Choroid plexus epithelial cell (primary cell): Measurements from ENCODE around the gene TOP1.
"Not testable (repeated sequence)": the region's sequence is repeated elsewhere in the genome, so short reads cannot be mapped to it uniquely, and the experiment has no call there.

Source experiments
- DNase-seq: peaks from one replicate; pipeline ENCODE4 v3.0.0-alpha.2; 2010; ENCODE audit warnings: low read depth
- H3K4me3 ChIP-seq: 2 replicates; pipeline ENCODE4 v1.5.1; 2011; ENCODE audit warnings: low read depth, mild to moderate bottlenecking, control low read depth, low read length, moderate library complexity
- TF ChIP-seq, protein P1 (sequence below): conservative IDR thresholded peaks from 2 replicates; pipeline ENCODE4 v1.5.1; 2011; ENCODE audit warnings: low read depth, mild to moderate bottlenecking, control low read depth, inconsistent platforms, low read length, moderate library complexity

Gene TOP1

DNA sequence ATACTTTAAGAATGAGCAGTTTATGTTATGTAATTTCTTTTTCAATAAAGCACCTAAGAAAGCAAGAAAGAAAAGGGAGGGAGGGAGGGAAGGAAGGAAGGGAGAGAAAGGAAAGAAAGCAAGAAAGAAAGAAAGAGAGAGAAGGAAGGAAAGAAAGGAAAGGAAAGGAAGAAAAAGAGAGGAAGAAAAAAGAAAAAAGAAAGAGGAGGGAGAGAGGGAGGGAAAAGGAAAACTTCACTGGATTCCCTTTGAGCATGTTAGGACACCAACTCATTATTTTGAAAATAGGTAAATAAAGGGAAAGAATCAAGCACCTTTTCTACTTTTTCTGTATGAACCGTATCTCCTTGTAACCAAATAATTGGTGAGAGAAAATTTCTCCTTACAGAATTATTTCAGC, 32.3 kb upstream of the TOP1 start:
- no peak overlapping the region for H3K4me3 ChIP-seq
- no peak for DNase-seq
- TF ChIP-seq, protein P1, sequence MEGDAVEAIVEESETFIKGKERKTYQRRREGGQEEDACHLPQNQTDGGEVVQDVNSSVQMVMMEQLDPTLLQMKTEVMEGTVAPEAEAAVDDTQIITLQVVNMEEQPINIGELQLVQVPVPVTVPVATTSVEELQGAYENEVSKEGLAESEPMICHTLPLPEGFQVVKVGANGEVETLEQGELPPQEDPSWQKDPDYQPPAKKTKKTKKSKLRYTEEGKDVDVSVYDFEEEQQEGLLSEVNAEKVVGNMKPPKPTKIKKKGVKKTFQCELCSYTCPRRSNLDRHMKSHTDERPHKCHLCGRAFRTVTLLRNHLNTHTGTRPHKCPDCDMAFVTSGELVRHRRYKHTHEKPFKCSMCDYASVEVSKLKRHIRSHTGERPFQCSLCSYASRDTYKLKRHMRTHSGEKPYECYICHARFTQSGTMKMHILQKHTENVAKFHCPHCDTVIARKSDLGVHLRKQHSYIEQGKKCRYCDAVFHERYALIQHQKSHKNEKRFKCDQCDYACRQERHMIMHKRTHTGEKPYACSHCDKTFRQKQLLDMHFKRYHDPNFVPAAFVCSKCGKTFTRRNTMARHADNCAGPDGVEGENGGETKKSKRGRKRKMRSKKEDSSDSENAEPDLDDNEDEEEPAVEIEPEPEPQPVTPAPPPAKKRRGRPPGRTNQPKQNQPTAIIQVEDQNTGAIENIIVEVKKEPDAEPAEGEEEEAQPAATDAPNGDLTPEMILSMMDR: no peak

DNA sequence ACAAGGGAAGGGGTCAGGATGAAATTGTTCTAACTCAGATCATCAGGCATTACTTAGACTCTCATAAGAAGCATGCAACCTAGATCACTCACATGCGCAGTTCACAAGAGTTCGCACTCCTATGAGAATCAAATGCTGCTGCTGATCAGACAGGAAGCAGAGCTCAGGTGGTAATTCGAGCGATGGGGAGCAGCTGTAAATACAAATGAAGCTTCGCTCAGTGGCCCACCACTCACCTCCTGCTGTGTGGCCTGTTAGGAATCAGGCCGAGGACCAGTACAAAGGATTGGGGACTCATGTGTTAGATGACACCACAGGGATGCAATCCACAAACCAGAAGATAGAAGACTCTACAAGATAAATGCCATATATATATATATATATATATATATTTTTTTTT, 31.5 kb upstream of the TOP1 start:
- H3K4me3 ChIP-seq: no peak overlapping the region
- DNase-seq: peak; percentile 45
- TF ChIP-seq, protein P1: no peak

DNA sequence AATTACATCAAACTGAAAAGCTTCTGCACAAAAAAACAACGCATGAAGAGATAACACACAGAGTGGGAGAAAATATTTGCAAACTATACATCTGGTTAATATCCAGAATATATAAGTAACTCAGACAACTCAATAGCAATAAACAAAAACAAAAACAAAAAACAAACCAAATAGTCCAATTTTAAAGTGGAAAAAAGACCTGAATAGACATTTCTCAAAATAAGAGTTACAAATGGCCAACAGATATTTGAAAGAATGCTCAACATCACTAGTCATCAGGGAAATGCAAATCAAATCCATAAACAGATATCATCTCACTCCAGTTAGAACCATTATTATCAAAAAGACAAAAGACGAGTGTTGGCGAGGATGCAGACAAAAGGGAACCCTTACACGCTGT, 28.8 kb upstream of the TOP1 start:
- TF ChIP-seq, protein P1: no peak
- H3K4me3 ChIP-seq: no peak overlapping the region
- no peak for DNase-seq

DNA sequence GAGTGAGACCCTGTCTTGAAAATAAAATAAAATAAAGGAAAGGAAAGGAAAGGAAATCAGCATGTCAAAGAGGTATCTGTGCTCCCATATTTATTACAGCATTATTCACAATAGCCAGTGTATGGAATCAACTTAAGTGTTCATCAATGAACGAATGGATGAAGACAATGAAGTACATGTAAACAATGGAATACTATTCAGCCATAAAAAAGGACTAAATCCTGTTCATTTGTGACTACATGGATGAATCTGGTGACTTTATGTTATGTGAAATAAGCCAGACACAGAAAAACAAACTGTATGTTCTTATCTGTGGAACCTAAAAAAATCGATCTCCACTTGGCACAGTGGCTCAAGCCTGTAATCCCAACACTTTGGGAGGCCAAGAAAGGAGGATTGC, 28.0 kb upstream of the TOP1 start:
- no peak overlapping the region for H3K4me3 ChIP-seq
- no peak for DNase-seq
- TF ChIP-seq, protein P1: no peak

DNA sequence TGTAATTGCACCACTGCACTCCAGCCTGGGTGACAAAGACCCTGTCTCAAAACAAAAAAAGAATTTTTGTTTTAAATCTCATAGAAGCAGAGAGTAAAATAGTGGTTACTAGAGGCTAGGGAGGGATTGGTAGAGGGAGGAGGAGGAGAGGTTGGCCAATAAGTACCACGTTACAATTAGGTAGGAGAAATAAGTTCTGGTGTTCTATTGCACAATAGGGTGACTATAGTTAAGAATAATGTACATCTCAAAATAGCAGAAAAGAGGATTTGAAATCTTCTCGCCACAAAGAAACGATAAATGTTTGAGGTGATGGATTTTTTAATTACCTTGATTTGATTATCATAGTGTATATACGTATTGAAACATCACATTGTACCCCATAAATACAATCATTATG, 27.1 kb upstream of the TOP1 start:
- peak; percentile 58 for DNase-seq
- no peak overlapping the region for H3K4me3 ChIP-seq
- TF ChIP-seq, protein P1: no peak

DNA sequence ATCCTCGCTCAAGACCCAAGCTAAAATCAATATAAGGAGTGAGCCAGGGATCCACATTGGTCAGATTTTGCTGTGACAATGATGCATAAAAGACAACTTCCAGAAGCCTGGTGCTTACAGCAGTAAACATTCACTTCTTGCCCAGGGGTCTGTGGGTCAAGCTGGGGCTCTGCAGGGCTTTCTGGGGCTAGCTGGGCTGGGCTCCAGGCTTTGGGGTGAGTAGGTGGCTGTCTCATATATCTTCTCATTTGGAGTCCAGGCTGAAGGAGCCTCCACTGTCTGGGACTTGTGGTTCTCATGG, 25.8 kb upstream of the TOP1 start:
- H3K4me3 ChIP-seq: peak overlapping the region; percentile 20
- DNase-seq: no peak
- TF ChIP-seq, protein P1: no peak

DNA sequence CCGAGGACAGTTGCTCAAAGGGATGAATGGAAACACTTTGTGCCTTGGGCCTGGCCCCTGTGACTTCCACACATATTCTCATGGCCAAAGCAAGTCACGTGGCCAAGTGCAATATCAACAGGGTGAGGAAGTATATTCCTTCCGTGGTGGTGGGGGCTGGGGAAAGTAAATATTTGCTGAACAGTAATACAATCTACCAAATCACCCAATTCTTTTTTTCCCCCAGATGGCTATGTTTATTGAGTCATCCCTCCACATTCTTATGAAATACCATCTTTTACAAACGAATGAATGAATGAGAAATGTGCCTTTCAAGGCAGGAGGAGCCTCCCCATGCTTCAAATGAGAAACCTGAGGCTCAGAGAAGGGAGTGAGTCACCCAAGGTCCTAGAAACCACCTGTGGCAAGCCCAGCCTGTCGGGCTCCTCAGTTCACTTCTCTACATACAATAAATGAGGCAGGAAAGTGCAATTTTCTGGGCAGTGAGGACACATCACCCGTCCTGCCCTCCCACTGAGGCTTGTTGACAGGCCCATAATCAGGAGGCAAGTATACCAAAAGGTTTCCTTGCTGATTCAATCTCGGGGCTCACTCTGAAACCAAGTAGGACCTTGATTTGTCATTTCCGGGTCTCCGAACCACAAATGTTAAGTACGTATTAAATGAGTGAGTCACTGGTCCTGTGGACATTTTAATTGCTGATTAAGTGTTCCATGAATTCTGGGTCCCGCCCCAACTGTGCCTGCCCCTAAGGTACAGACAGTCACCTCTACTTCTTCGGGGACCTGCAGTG, 25.3 kb upstream of the TOP1 start:
- TF ChIP-seq, protein P1: no peak
- H3K4me3 ChIP-seq: peak overlapping the region; percentile 45
- peak; percentile 99 for DNase-seq

DNA sequence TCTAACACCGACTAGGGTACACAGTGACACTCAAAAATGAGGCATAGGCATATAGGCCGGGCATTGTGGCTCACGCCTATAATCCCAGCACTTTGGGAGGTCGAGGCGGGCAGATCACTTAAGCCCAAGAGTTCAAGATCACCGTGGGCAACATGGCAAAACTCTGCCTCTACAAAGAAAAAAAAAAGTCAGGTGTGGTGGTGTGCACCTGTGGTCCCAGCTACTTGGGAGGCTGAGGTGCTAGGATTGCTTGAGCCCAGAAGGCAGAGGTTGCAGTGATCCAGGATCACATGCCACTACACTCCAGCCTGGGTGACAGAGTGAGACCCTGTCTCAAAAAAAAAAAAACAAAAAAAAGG, 24.7 kb upstream of the TOP1 start:
- not testable (repeated sequence) for DNase-seq
- peak overlapping the region; percentile 45 for H3K4me3 ChIP-seq
